Measurements from ENCODE around the gene PLGRKT.
A peak's percentile ranks its signal among the peaks of the same experiment; 100 is the strongest.
"Not testable (repeated sequence)": the region's sequence is repeated elsewhere in the genome, so short reads cannot be mapped to it uniquely, and the experiment has no call there.

Gene PLGRKT

GRCh38 chr9:5442400-5443011 lies 4.8 kb upstream of the PLGRKT start:
- Histone ChIP-seq H3K4me3 (ENCODE audit: low read depth, low read length) (no peak overlapping the region), H3K36me3 (ENCODE audit: control insufficient read depth, insufficient read depth, low read length) (no peaks in the 10 kb centered on the region), H3K4me1 (ENCODE audit: control insufficient read depth, insufficient read depth, low read length) (peaks cover 8% of the 10 kb centered on the region), H3K27ac (ENCODE audit: low read depth, low read length) (no peak overlapping the region), H3K9me3 (ENCODE audit: control insufficient read depth, insufficient read depth, low read depth, low read length) (no peaks in the 10 kb centered on the region), H3K9ac (ENCODE audit: low read length) (no peak overlapping the region), H3K27me3 (ENCODE audit: control insufficient read depth, insufficient read depth, low read length) (peaks cover 3% of the 10 kb centered on the region; the same call in 1 of the 2 replicates)

GRCh38 chr9:5441043-5441442 lies 3.3 kb upstream of the PLGRKT start:
- peaks cover 5% of the 10 kb centered on the region for H3K36me3 ChIP-seq (ENCODE audit: control insufficient read depth, insufficient read depth, low read length)
- peaks cover 8% of the 10 kb centered on the region for H3K4me1 ChIP-seq (ENCODE audit: control insufficient read depth, insufficient read depth, low read length)
- no peak overlapping the region for H3K4me3 ChIP-seq (ENCODE audit: low read depth, low read length)
- H3K27ac ChIP-seq (ENCODE audit: low read depth, low read length), result no peak overlapping the region
- no peaks in the 10 kb centered on the region for H3K27me3 ChIP-seq (ENCODE audit: control insufficient read depth, insufficient read depth, low read length)
- H3K9ac ChIP-seq (ENCODE audit: low read length), result no peak overlapping the region
- H3K9me3 ChIP-seq (ENCODE audit: control insufficient read depth, insufficient read depth, low read depth, low read length), result peaks cover 6% of the 10 kb centered on the region

- Histone ChIP-seq H3K9ac (ENCODE audit: low read length) (no peak overlapping the region), H3K27ac (ENCODE audit: low read depth, low read length) (no peak overlapping the region), H3K9me3 (ENCODE audit: control insufficient read depth, insufficient read depth, low read depth, low read length) (peaks cover 12% of the 10 kb centered on the region), H3K36me3 (ENCODE audit: control insufficient read depth, insufficient read depth, low read length) (peaks cover 11% of the 10 kb centered on the region), H3K27me3 (ENCODE audit: control insufficient read depth, insufficient read depth, low read length) (no peaks in the 10 kb centered on the region), H3K4me3 (ENCODE audit: low read depth, low read length) (no peak overlapping the region), H3K4me1 (ENCODE audit: control insufficient read depth, insufficient read depth, low read length) (peaks cover 8% of the 10 kb centered on the region)
These were observed 2.7 kb upstream of the PLGRKT start for GRCh38 chr9:5440426-5440825.

- Histone ChIP-seq H3K4me1 (ENCODE audit: control insufficient read depth, insufficient read depth, low read length) (peaks cover 8% of the 10 kb centered on the region), H3K9ac (ENCODE audit: low read length) (peak overlapping the region; percentile 48), H3K36me3 (ENCODE audit: control insufficient read depth, insufficient read depth, low read length) (peaks cover 14% of the 10 kb centered on the region), H3K27me3 (ENCODE audit: control insufficient read depth, insufficient read depth, low read length) (no peaks in the 10 kb centered on the region), H3K4me3 (ENCODE audit: low read depth, low read length) (peak overlapping the region; percentile 75), H3K27ac (ENCODE audit: low read depth, low read length) (0 out of 2 replicates have a peak overlapping the region, but pooled peaks have one; percentile 54), H3K9me3 (ENCODE audit: control insufficient read depth, insufficient read depth, low read depth, low read length) (peaks cover 22% of the 10 kb centered on the region)
These were observed 807 bp upstream of the PLGRKT start for GRCh38 chr9:5438301-5439162.

- H3K27me3 ChIP-seq (ENCODE audit: control insufficient read depth, insufficient read depth, low read length), result no peaks in the 10 kb centered on the region
- H3K4me3 ChIP-seq (ENCODE audit: low read depth, low read length), result peak overlapping the region; percentile 75
- peaks cover 41% of the 10 kb centered on the region for H3K9me3 ChIP-seq (ENCODE audit: control insufficient read depth, insufficient read depth, low read depth, low read length)
- H3K4me1 ChIP-seq (ENCODE audit: control insufficient read depth, insufficient read depth, low read length), result peaks cover 8% of the 10 kb centered on the region
- H3K9ac ChIP-seq (ENCODE audit: low read length), result no peak overlapping the region
- peaks cover 23% of the 10 kb centered on the region for H3K36me3 ChIP-seq (ENCODE audit: control insufficient read depth, insufficient read depth, low read length)
- no peak overlapping the region for H3K27ac ChIP-seq (ENCODE audit: low read depth, low read length)
These were observed 1.3 kb downstream of the PLGRKT start for GRCh38 chr9:5436441-5436840.

GRCh38 chr9:5435912-5436311 lies 1.8 kb downstream of the PLGRKT start:
- Histone ChIP-seq H3K36me3 (ENCODE audit: control insufficient read depth, insufficient read depth, low read length) (peaks cover 23% of the 10 kb centered on the region), H3K4me3 (ENCODE audit: low read depth, low read length) (no peak overlapping the region), H3K27me3 (ENCODE audit: control insufficient read depth, insufficient read depth, low read length) (no peaks in the 10 kb centered on the region), H3K9me3 (ENCODE audit: control insufficient read depth, insufficient read depth, low read depth, low read length) (peaks cover 41% of the 10 kb centered on the region), H3K4me1 (ENCODE audit: control insufficient read depth, insufficient read depth, low read length) (peaks cover 8% of the 10 kb centered on the region), H3K9ac (ENCODE audit: low read length) (no peak overlapping the region), H3K27ac (ENCODE audit: low read depth, low read length) (no peak overlapping the region)

- H3K27ac ChIP-seq (ENCODE audit: low read depth, low read length); H3K4me1 ChIP-seq (ENCODE audit: control insufficient read depth, insufficient read depth, low read length); H3K27me3 ChIP-seq (ENCODE audit: control insufficient read depth, insufficient read depth, low read length); H3K9ac ChIP-seq (ENCODE audit: low read length); H3K4me3 ChIP-seq (ENCODE audit: low read depth, low read length): not testable (repeated sequence)
- peaks cover 23% of the 10 kb centered on the region for H3K36me3 ChIP-seq (ENCODE audit: control insufficient read depth, insufficient read depth, low read length)
- H3K9me3 ChIP-seq (ENCODE audit: control insufficient read depth, insufficient read depth, low read depth, low read length), result peaks cover 41% of the 10 kb centered on the region
These were observed 3.6 kb downstream of the PLGRKT start for GRCh38 chr9:5433841-5434810.

- not testable (repeated sequence) for H3K4me1 ChIP-seq (ENCODE audit: control insufficient read depth, insufficient read depth, low read length); H3K27ac ChIP-seq (ENCODE audit: low read depth, low read length); H3K9ac ChIP-seq (ENCODE audit: low read length); H3K27me3 ChIP-seq (ENCODE audit: control insufficient read depth, insufficient read depth, low read length); H3K4me3 ChIP-seq (ENCODE audit: low read depth, low read length)
- H3K9me3 ChIP-seq (ENCODE audit: control insufficient read depth, insufficient read depth, low read depth, low read length), result peaks cover 41% of the 10 kb centered on the region
- peaks cover 23% of the 10 kb centered on the region for H3K36me3 ChIP-seq (ENCODE audit: control insufficient read depth, insufficient read depth, low read length)
These were observed 4.4 kb downstream of the PLGRKT start for GRCh38 chr9:5433328-5433727.

- Histone ChIP-seq H3K9me3 (ENCODE audit: control insufficient read depth, insufficient read depth, low read depth, low read length) (peaks cover 41% of the 10 kb centered on the region), H3K36me3 (ENCODE audit: control insufficient read depth, insufficient read depth, low read length) (peaks cover 23% of the 10 kb centered on the region)
- not testable (repeated sequence) for H3K9ac ChIP-seq (ENCODE audit: low read length); H3K27ac ChIP-seq (ENCODE audit: low read depth, low read length); H3K4me1 ChIP-seq (ENCODE audit: control insufficient read depth, insufficient read depth, low read length); H3K4me3 ChIP-seq (ENCODE audit: low read depth, low read length); H3K27me3 ChIP-seq (ENCODE audit: control insufficient read depth, insufficient read depth, low read length)
These were observed 4.8 kb downstream of the PLGRKT start for GRCh38 chr9:5432890-5433289.

- no peak overlapping the region for H3K27ac ChIP-seq (ENCODE audit: low read depth, low read length)
- H3K27me3 ChIP-seq (ENCODE audit: control insufficient read depth, insufficient read depth, low read length), result no peaks in the 10 kb centered on the region
- peaks cover 33% of the 10 kb centered on the region for H3K9me3 ChIP-seq (ENCODE audit: control insufficient read depth, insufficient read depth, low read depth, low read length)
- H3K4me1 ChIP-seq (ENCODE audit: control insufficient read depth, insufficient read depth, low read length), result no peaks in the 10 kb centered on the region
- H3K36me3 ChIP-seq (ENCODE audit: control insufficient read depth, insufficient read depth, low read length), result peaks cover 16% of the 10 kb centered on the region
- no peak overlapping the region for H3K4me3 ChIP-seq (ENCODE audit: low read depth, low read length)
- H3K9ac ChIP-seq (ENCODE audit: low read length), result no peak overlapping the region
These were observed 6.8 kb downstream of the PLGRKT start for GRCh38 chr9:5430912-5431311.

Measured in HUES6 (cell line).